GM12878 (cell line): Measurements from ENCODE around the gene LRBA. TPM values are rescaled to one million over a fixed set of nuclear protein-coding genes. Genes with fewer than 3 reads are reported as not detected.

ENCODE experiments used
- ATAC-seq: fragments of 200-7000 bp; cut with Tn5 transposase; 3 replicates; pipeline ENCODE4 v1.9.1; 2020; ENCODE audit warnings: mild to moderate bottlenecking, moderate library complexity
- BruUV-seq: library from RNA; stranded (reverse); fragments of 400-500 nt; replicated peaks from 2 replicates; lab custom pipeline; 2021; lab: Mats Ljungman, UMichigan
- CTCF ChIA-PET: fragments of 300-600 bp; sonication (Branson Sonifier 250); formaldehyde crosslinking; extraction: SDS; loops from one replicate; lab custom pipeline; 2021; ENCODE audit warnings: inconsistent platforms; lab: Yijun Ruan, JAX
- POLR2A ChIA-PET: fragments of 350-600 bp; formaldehyde crosslinking; extraction: SDS; loops from one replicate; lab custom pipeline; 2021; ENCODE audit warnings: inconsistent platforms; lab: Charles Lee
- RAD21 ChIA-PET: fragments of 300-600 bp; sonication (Branson Sonifier 250); formaldehyde crosslinking; loops from one replicate; lab custom pipeline; 2023; ENCODE audit warnings: antibody characterized with exemption; ENCODE audit not compliant: unreplicated experiment; lab: Charles Lee
- SMC1A ChIA-PET: fragments of 300-600 bp; sonication (Branson Sonifier 250); formaldehyde crosslinking; loops from one replicate; lab custom pipeline; 2023; ENCODE audit not compliant: unreplicated experiment, uncharacterized antibody; lab: Charles Lee
- DNase-seq: peaks from one replicate; pipeline ENCODE4 v3.0.0-alpha.2; 2011; ENCODE audit warnings: low read depth, low spot score
- FAIRE-seq: peaks from 3 replicates; lab custom pipeline; 2011; peaks lifted over from hg19 to GRCh38; lab: Jason Lieb, UNC
- H2AFZ ChIP-seq: 2 replicates; pipeline ENCODE4 v1.6.0; 2011; ENCODE audit warnings: low read depth, low read length, control low read depth; ENCODE audit not compliant: control insufficient read depth
- H3K27ac ChIP-seq: 2 replicates; pipeline ENCODE4 v1.5.1; 2011; ENCODE audit warnings: control low read depth; ENCODE audit not compliant: control insufficient read depth, insufficient read depth
- H3K27me3 ChIP-seq, 2 experiments: replicated peaks in 1 of 2; 2 replicates each; pipeline versions ENCODE4 v1.6.0 to v1.6.1; 2011; ENCODE audit warnings: low read length in 1 of 2; ENCODE audit not compliant: control insufficient read depth in 2 of 2, insufficient read depth in 2 of 2
- H3K36me3 ChIP-seq, 2 experiments: 2 replicates each; pipeline ENCODE4 v1.5.1; 2011; ENCODE audit warnings: low read length in 1 of 2; ENCODE audit not compliant: control insufficient read depth in 2 of 2, insufficient read depth in 2 of 2
- H3K4me1 ChIP-seq: 2 replicates; pipeline ENCODE4 v1.6.1; 2011; ENCODE audit warnings: mild to moderate bottlenecking, low read length, moderate library complexity, mixed read lengths; ENCODE audit not compliant: control insufficient read depth, insufficient read depth
- H3K4me2 ChIP-seq: 2 replicates; pipeline ENCODE4 v1.6.0; 2011; ENCODE audit warnings: control low read depth; ENCODE audit not compliant: control insufficient read depth, insufficient read depth
- H3K4me3 ChIP-seq: fragments of 200-600 bp; sonication (generic); 2 replicates; pipeline ENCODE4 v1.5.1; 2016
- H3K79me2 ChIP-seq: 2 replicates; pipeline ENCODE4 v1.6.0; 2011; ENCODE audit warnings: low read length; ENCODE audit not compliant: control insufficient read depth, insufficient read depth
- H3K9ac ChIP-seq: 2 replicates; pipeline ENCODE4 v1.8.0; 2011; ENCODE audit warnings: low read length, control low read depth, mixed read lengths; ENCODE audit not compliant: control insufficient read depth, insufficient read depth
- H3K9me3 ChIP-seq: replicated peaks from 3 replicates; pipeline ENCODE4 v1.5.1; 2011; ENCODE audit warnings: mild to moderate bottlenecking, low read length; ENCODE audit not compliant: control insufficient read depth, insufficient read depth
- H4K20me1 ChIP-seq: 2 replicates; pipeline ENCODE4 v1.6.0; 2011; ENCODE audit not compliant: control insufficient read depth, insufficient read depth
- ATF7 ChIP-seq: fragments of 450-650 bp; IDR thresholded peaks from 2 replicates; pipeline ENCODE4 v1.6.1; 2016; ENCODE audit warnings: low read depth, mild to moderate bottlenecking
- KDM1A ChIP-seq: fragments of 200-600 bp; sonication (generic); IDR thresholded peaks from 2 replicates; pipeline ENCODE4 v1.6.1; 2016; ENCODE audit warnings: borderline replicate concordance
- RAD21 ChIP-seq: IDR thresholded peaks from 2 replicates; pipeline ENCODE4 v1.6.1; 2011; ENCODE audit warnings: mild to moderate bottlenecking, low read depth, low read length, moderate library complexity; ENCODE audit not compliant: insufficient read depth
- ZNF217 ChIP-seq: fragments of 450-650 bp; IDR thresholded peaks from 2 replicates; pipeline ENCODE4 v1.6.1; 2017; ENCODE audit warnings: antibody characterized with exemption, mild to moderate bottlenecking
- WGBS: methylation state at CpG from one replicate; pipeline ENCODE4 v1.1.6; 2016; ENCODE audit warnings: low lambda C conversion rate; ENCODE audit not compliant: insufficient replicate concordance, insufficient coverage; ENCODE audit errors: missing lambda C conversion rate; 5-methylcytosine and 5-hydroxymethylcytosine counted together
- in situ Hi-C: fragments of 300-500 bp; cut with MboI; formaldehyde crosslinking; loops from 9 replicates; pipeline ENCODE4 v1.14.3; 2018; ENCODE audit warnings: mixed read lengths
- intact Hi-C: fragments of 100-400 bp; cut with micrococcal nuclease; formaldehyde crosslinking; loops from one replicate; pipeline ENCODE4 v1.14.2; 2022; ENCODE audit not compliant: unreplicated experiment
- polyA plus RNA-seq, 11 experiments: library from polyadenylated mRNA; depleted of rRNA in 4 of 11; unstranded in 6 of 11; stranded (reverse) in 5 of 11; fragments of >200 nt; fragmentation: Nextera tagmentation in 4 of 11; fragmentation: Illumina TruSeq in 1 of 11; extraction: Ambion mirVana in 4 of 11; extraction: Trizol in 1 of 11; gene quantifications; 1 replicate in 1 of 11; 2 replicates in 10 of 11; pipeline versions ENCODE4 v1.2.1 to v1.2.3, GENCODE V29; 2011 to 2016; ENCODE audit warnings: inconsistent platforms in 2 of 11, missing spikeins in 2 of 11, low read depth in 1 of 11
- total RNA-seq, 4 experiments: library from RNA; depleted of rRNA in 3 of 4; stranded (reverse); fragments of >200 nt in 3 of 4; fragmentation: Illumina TruSeq in 1 of 4; extraction: Trizol in 1 of 4; gene quantifications; 2 replicates each; pipeline versions ENCODE4 v1.2.1 to v1.2.3, GENCODE V29; 2013 to 2021
- TF ChIP-seq, protein P1 (sequence below): IDR thresholded peaks from 2 replicates; pipeline ENCODE4 v1.6.1; 2012; ENCODE audit warnings: mild to moderate bottlenecking, low read depth, low read length

The LRBA gene
- total and polyA plus RNA-seq, 10 of the 15 experiments (the other 5 are each of a cell fraction or from before 2014, with no cell fraction given), result 20.3 to 93.4 (median 55.0) TPM

DNA sequence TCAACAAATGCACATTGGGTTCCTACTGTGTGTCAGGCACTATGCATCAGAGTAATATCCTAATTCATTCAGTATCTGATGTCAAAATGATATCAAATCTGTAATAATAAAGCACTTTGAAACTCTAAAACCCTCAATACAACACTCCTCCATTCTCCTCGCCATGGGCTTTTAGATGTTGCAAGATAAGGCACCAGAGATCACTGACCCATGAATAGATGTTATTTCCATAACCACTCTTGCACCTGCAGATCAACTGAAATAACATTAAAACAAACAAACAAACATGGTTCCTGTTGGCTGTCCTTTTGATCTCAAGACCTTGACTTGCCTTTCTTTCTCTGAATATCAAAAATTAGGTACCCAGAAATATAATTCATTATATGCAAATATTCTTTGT is 333.0 kb downstream of the LRBA start:
- no peak overlapping the region for H3K9ac ChIP-seq
- FAIRE-seq, result no peak
- TF ChIP-seq KDM1A (no peak), ATF7 (no peak), RAD21 (no peak), ZNF217 (no peak)
- TF ChIP-seq, protein P1, sequence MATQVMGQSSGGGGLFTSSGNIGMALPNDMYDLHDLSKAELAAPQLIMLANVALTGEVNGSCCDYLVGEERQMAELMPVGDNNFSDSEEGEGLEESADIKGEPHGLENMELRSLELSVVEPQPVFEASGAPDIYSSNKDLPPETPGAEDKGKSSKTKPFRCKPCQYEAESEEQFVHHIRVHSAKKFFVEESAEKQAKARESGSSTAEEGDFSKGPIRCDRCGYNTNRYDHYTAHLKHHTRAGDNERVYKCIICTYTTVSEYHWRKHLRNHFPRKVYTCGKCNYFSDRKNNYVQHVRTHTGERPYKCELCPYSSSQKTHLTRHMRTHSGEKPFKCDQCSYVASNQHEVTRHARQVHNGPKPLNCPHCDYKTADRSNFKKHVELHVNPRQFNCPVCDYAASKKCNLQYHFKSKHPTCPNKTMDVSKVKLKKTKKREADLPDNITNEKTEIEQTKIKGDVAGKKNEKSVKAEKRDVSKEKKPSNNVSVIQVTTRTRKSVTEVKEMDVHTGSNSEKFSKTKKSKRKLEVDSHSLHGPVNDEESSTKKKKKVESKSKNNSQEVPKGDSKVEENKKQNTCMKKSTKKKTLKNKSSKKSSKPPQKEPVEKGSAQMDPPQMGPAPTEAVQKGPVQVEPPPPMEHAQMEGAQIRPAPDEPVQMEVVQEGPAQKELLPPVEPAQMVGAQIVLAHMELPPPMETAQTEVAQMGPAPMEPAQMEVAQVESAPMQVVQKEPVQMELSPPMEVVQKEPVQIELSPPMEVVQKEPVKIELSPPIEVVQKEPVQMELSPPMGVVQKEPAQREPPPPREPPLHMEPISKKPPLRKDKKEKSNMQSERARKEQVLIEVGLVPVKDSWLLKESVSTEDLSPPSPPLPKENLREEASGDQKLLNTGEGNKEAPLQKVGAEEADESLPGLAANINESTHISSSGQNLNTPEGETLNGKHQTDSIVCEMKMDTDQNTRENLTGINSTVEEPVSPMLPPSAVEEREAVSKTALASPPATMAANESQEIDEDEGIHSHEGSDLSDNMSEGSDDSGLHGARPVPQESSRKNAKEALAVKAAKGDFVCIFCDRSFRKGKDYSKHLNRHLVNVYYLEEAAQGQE, result no peak
- TF ChIP-seq, all 136 proteins: peak for 0
- no TSS peak for BruUV-seq
- H4K20me1 ChIP-seq, result no peaks in the 10 kb centered on the region
- H2AFZ ChIP-seq, result no peak overlapping the region
- no peak overlapping the region for H3K4me2 ChIP-seq
- SMC1A ChIA-PET, result interaction anchor here (1.3 kb wide), 1 partner anchor 17 kb away, joined by 4 read pairs; no protein-coding TSS in a partner anchor
- no peaks in the 10 kb centered on the region for H3K27me3 ChIP-seq
- RAD21 ChIA-PET, result no interaction called here
- DNase-seq, result no peak
- POLR2A ChIA-PET, result no interaction called here
- WGBS, result 48% methylated on average over 1 of the region's 1 CpG
- no peaks in the 10 kb centered on the region; a peak in 1 of 4 replicates for H3K36me3 ChIP-seq
- CTCF ChIA-PET, result interaction anchor here (1.5 kb wide), 1 partner anchor 20 kb away, joined by 3 read pairs; no protein-coding TSS in a partner anchor
- ATAC-seq, result no peak
- no peaks in the 10 kb centered on the region for H3K79me2 ChIP-seq
- no peaks in the 10 kb centered on the region for H3K9me3 ChIP-seq
- H3K4me1 ChIP-seq, result no peaks in the 10 kb centered on the region
- in situ Hi-C loops, result no loop called here
- intact Hi-C loops, result no loop called here
- no peak overlapping the region for H3K27ac ChIP-seq
- H3K4me3 ChIP-seq, result no peak overlapping the region
